Endothelial cell of umbilical vein (primary cell): ENCODE data around the gene UBXN1. TPM values are rescaled to one million over a fixed set of nuclear protein-coding genes. Genes with fewer than 3 reads are reported as not detected.

ENCODE experiments used
- BruUV-seq: library from RNA; stranded (reverse); fragments of 400-500 nt; replicated peaks from 2 replicates; lab custom pipeline; 2021; lab: Mats Ljungman, UMichigan
- CTCF ChIA-PET: fragments of 300-600, 350-600 bp; sonication (Branson Sonifier 250); formaldehyde crosslinking; loops from one replicate; lab custom pipeline; 2021; ENCODE audit warnings: antibody characterized with exemption, inconsistent platforms; lab: Charles Lee
- POLR2A ChIA-PET: fragments of 300-600, 350-600 bp; sonication (Branson Sonifier 250); formaldehyde crosslinking; loops from one replicate; lab custom pipeline; 2021; ENCODE audit warnings: antibody characterized with exemption, inconsistent platforms; lab: Charles Lee
- DNase-seq: peaks from one replicate; pipeline ENCODE4 v3.0.0-alpha.2; 2011; ENCODE audit warnings: low read depth, low spot score
- FAIRE-seq: peaks from 2 replicates; lab custom pipeline; 2011; peaks lifted over from hg19 to GRCh38; lab: Jason Lieb, UNC
- H2AFZ ChIP-seq: 2 replicates; pipeline ENCODE4 v1.6.0; 2012; ENCODE audit warnings: low read depth, low read length, control low read depth, inconsistent platforms
- H3K27ac ChIP-seq: 2 replicates; pipeline ENCODE4 v1.5.1; 2011; ENCODE audit warnings: low read depth, mild to moderate bottlenecking, control low read depth, low read length, moderate library complexity; ENCODE audit not compliant: insufficient read depth
- H3K27me3 ChIP-seq, 2 experiments: 2 replicates each; pipeline versions ENCODE4 v1.6.0 to v1.6.1; 2011; ENCODE audit warnings: low read length in 2 of 2, mixed read lengths in 1 of 2; ENCODE audit not compliant: control insufficient read depth in 2 of 2, insufficient read depth in 2 of 2
- H3K36me3 ChIP-seq, 2 experiments: 2 replicates in 1 of 2; 3 replicates in 1 of 2; pipeline ENCODE4 v1.5.1; 2011; ENCODE audit warnings: low read length in 2 of 2, mild to moderate bottlenecking in 1 of 2, moderate library complexity in 1 of 2; ENCODE audit not compliant: control insufficient read depth in 2 of 2, insufficient read depth in 2 of 2; ENCODE audit errors: extremely low read depth in 1 of 2
- H3K4me1 ChIP-seq: 3 replicates; pipeline ENCODE4 v1.5.1; 2011; ENCODE audit warnings: mild to moderate bottlenecking, low read length; ENCODE audit not compliant: control insufficient read depth, insufficient read depth; ENCODE audit errors: extremely low read depth
- H3K4me2 ChIP-seq: 2 replicates; pipeline ENCODE4 v1.6.1; 2011; ENCODE audit warnings: low read length, control low read depth, mixed read lengths; ENCODE audit not compliant: insufficient read depth
- H3K4me3 ChIP-seq, 3 experiments: fragments of 200-600 bp in 1 of 3; sonication (generic), shearing (Covaris generic) in 1 of 3; replicated peaks in 1 of 3; 2 replicates each; pipeline ENCODE4 v1.5.1; 2011 to 2016; ENCODE audit warnings: control low read depth in 3 of 3, low read length in 3 of 3, mild to moderate bottlenecking in 2 of 3, inconsistent platforms in 1 of 3, low read depth in 1 of 3, moderate library complexity in 1 of 3; ENCODE audit not compliant: insufficient read depth in 1 of 3
- H3K79me2 ChIP-seq: 2 replicates; pipeline ENCODE4 v1.6.0; 2012; ENCODE audit warnings: low read length, inconsistent platforms; ENCODE audit not compliant: control insufficient read depth, insufficient read depth
- H3K9ac ChIP-seq: replicated peaks from 2 replicates; pipeline ENCODE3; 2011; ENCODE audit warnings: low read length, control low read depth; ENCODE audit not compliant: insufficient read depth; ENCODE audit errors: extremely low read depth
- H3K9me1 ChIP-seq: replicated peaks from 3 replicates; pipeline ENCODE4 v1.6.0; 2011; ENCODE audit warnings: mild to moderate bottlenecking, low read length; ENCODE audit not compliant: control insufficient read depth, insufficient read depth; ENCODE audit errors: extremely low read depth
- H3K9me3 ChIP-seq: replicated peaks from 2 replicates; pipeline ENCODE4 v1.5.1; 2012; ENCODE audit warnings: low read length, inconsistent platforms; ENCODE audit not compliant: control insufficient read depth, insufficient read depth
- H4K20me1 ChIP-seq: replicated peaks from 2 replicates; pipeline ENCODE3; 2011; ENCODE audit warnings: mild to moderate bottlenecking, low read length; ENCODE audit not compliant: control insufficient read depth, insufficient read depth; ENCODE audit errors: extremely low read depth
- EZH2 ChIP-seq: IDR thresholded peaks from 2 replicates; pipeline ENCODE4 v1.6.1; 2012; ENCODE audit warnings: borderline replicate concordance, low read depth, mild to moderate bottlenecking, moderate library complexity, low read length, inconsistent platforms; ENCODE audit not compliant: severe bottlenecking
- FOS ChIP-seq: IDR thresholded peaks from 2 replicates; pipeline ENCODE4 v1.6.1; 2011; ENCODE audit warnings: mild to moderate bottlenecking, low read length, moderate library complexity, borderline replicate concordance; ENCODE audit not compliant: insufficient read depth
- GATA2 ChIP-seq: IDR thresholded peaks from 2 replicates; pipeline ENCODE4 v1.7.0; 2011; ENCODE audit warnings: low read depth, mild to moderate bottlenecking, moderate library complexity, mixed read lengths, low read length; ENCODE audit not compliant: insufficient read length, insufficient read depth
- JUN ChIP-seq: IDR thresholded peaks from 2 replicates; pipeline ENCODE4 v1.6.1; 2011; ENCODE audit warnings: borderline replicate concordance, low read depth; ENCODE audit not compliant: insufficient read length, insufficient read depth
- MYC ChIP-seq: IDR thresholded peaks from one replicate; pipeline ENCODE4 v1.6.1; 2011; ENCODE audit warnings: mild to moderate bottlenecking, low read depth, low read length
- POLR2A ChIP-seq: IDR thresholded peaks from 2 replicates; pipeline ENCODE4 v1.6.1; 2012; ENCODE audit warnings: low read depth, mild to moderate bottlenecking, control low read depth, low read length
- POLR2AphosphoS5 ChIP-seq: IDR thresholded peaks from 2 replicates; pipeline ENCODE4 v1.6.1; 2012; ENCODE audit warnings: low read depth, mild to moderate bottlenecking, control low read depth, low read length, moderate library complexity; ENCODE audit not compliant: insufficient read depth
- dilution Hi-C: fragments of 300-500 bp; cut with MboI; formaldehyde crosslinking; loops from one replicate; pipeline ENCODE4 v1.15.0; 2019; ENCODE audit warnings: low sequenced_read_pairs; ENCODE audit not compliant: extremely low pct_ligation_motif_present
- intact Hi-C: fragments of 100-400 bp; cut with micrococcal nuclease; formaldehyde crosslinking; loops from one replicate; pipeline ENCODE4 v1.10.0; 2022
- polyA plus RNA-seq, 4 experiments: library from polyadenylated mRNA; depleted of rRNA in 3 of 4; stranded (reverse) in 3 of 4; unstranded in 1 of 4; fragments of >200 nt; gene quantifications; 2 replicates each; pipeline versions ENCODE4 v1.2.1 to v1.2.3, GENCODE V29; 2011 to 2012; ENCODE audit warnings: missing spikeins in 1 of 4
- total RNA-seq: library from RNA; stranded (reverse); gene quantifications from 2 replicates; pipeline ENCODE4 v1.2.3, GENCODE V29; 2021
- TF ChIP-seq, protein P1 (sequence below), 2 donors: IDR thresholded peaks; 1 replicate in 1 of 2; 2 replicates in 1 of 2; pipeline ENCODE4 v1.5.1; 2011; ENCODE audit warnings: low read length in 2 of 2, mild to moderate bottlenecking in 2 of 2, moderate library complexity in 2 of 2, control low read depth in 1 of 2, inconsistent platforms in 1 of 2, low read depth in 1 of 2; ENCODE audit not compliant: insufficient read depth in 1 of 2; ENCODE audit errors: extremely low read depth in 1 of 2
- TF ChIP-seq, protein P2 (sequence below): IDR thresholded peaks from 2 replicates; pipeline ENCODE4 v1.6.1; 2011; ENCODE audit not compliant: insufficient read depth, insufficient read length

The UBXN1 gene
- total and polyA plus RNA-seq, 2 donors (not counting 3 experiments of a cell fraction or from before 2014, with no cell fraction given), result 113 to 114 TPM

- no peak for DNase-seq
- Histone ChIP-seq H3K27ac (peak overlapping the region; percentile 73), H3K27me3 (no peaks in the 10 kb centered on the region), H3K4me1 (peaks cover 25% of the 10 kb centered on the region), H3K36me3 (peaks cover 8 to 13% of the 10 kb centered on the region in 2 experiments), H4K20me1 (no peaks in the 10 kb centered on the region), H3K4me3 (peak overlapping the region; percentile 5 to 68 (median 58)), H3K79me2 (no peaks in the 10 kb centered on the region), H2AFZ (peak overlapping the region; percentile 50), H3K9me1 (no peaks in the 10 kb centered on the region), H3K4me2 (peak overlapping the region; percentile 85), H3K9ac (peak overlapping the region; percentile 78), H3K9me3 (no peaks in the 10 kb centered on the region)
- FAIRE-seq, result no peak
- dilution Hi-C loops (no loop called here), intact Hi-C loops (loop anchor here (1.0 to 5.0 kb wide), 3 partner anchors 19 to 56 kb away; partner anchors contain the start of genes C11orf98, CSKMT, HNRNPUL2 and INTS5)
- BruUV-seq, result no TSS peak
- POLR2A ChIA-PET, result interaction anchor here (1.0 to 2.8 kb wide), 4 partner anchors 19 to 147 kb away, joined by 5 to 8 read pairs (median 6); partner anchors contain the start of genes C11orf98, CSKMT and HNRNPUL2
- CTCF ChIA-PET, result interaction anchor here (1.0 to 1.7 kb wide), 6 partner anchors 19 to 172 kb away, joined by 3 to 7 read pairs (median 4); partner anchors contain the start of genes C11orf98, CSKMT, HNRNPUL2 and SLC3A2
- TF ChIP-seq MYC, result no peak
- no peak for TF ChIP-seq JUN
- no peak for TF ChIP-seq POLR2A
- no peak for TF ChIP-seq FOS
- no peak for TF ChIP-seq EZH2
Observed at GRCh38 chr11:62708793-62709192, 29.9 kb upstream of the UBXN1 start.

- no peaks in the 10 kb centered on the region for H3K9me3 ChIP-seq
- H2AFZ ChIP-seq, result no peak overlapping the region
- H3K9me1 ChIP-seq, result no peaks in the 10 kb centered on the region
- H3K27me3 ChIP-seq, result no peaks in the 10 kb centered on the region
- no peak for TF ChIP-seq POLR2A
- no peak for TF ChIP-seq EZH2
- no peak for TF ChIP-seq GATA2
- TF ChIP-seq JUN, result no peak
- TF ChIP-seq, protein P1, sequence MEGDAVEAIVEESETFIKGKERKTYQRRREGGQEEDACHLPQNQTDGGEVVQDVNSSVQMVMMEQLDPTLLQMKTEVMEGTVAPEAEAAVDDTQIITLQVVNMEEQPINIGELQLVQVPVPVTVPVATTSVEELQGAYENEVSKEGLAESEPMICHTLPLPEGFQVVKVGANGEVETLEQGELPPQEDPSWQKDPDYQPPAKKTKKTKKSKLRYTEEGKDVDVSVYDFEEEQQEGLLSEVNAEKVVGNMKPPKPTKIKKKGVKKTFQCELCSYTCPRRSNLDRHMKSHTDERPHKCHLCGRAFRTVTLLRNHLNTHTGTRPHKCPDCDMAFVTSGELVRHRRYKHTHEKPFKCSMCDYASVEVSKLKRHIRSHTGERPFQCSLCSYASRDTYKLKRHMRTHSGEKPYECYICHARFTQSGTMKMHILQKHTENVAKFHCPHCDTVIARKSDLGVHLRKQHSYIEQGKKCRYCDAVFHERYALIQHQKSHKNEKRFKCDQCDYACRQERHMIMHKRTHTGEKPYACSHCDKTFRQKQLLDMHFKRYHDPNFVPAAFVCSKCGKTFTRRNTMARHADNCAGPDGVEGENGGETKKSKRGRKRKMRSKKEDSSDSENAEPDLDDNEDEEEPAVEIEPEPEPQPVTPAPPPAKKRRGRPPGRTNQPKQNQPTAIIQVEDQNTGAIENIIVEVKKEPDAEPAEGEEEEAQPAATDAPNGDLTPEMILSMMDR (IDR thresholded peaks at IDR 0.05; ENCODE audit: extremely low read depth in 1 of 2, insufficient read depth in 1 of 2, low read depth in 1 of 2, low read length in 2 of 2), result no peak
- TF ChIP-seq FOS, result no peak
- TF ChIP-seq POLR2AphosphoS5, result no peak
- TF ChIP-seq MYC, result no peak
- TF ChIP-seq, protein P2, sequence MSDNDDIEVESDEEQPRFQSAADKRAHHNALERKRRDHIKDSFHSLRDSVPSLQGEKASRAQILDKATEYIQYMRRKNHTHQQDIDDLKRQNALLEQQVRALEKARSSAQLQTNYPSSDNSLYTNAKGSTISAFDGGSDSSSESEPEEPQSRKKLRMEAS, result no peak
- FAIRE-seq, result no peak
- intact Hi-C loops (loop anchor here (5.0 kb wide), 2 partner anchors 41 to 56 kb away; partner anchors contain the start of genes C11orf98, CSKMT and INTS5), dilution Hi-C loops (no loop called here)
- H3K4me1 ChIP-seq, result peaks cover 25% of the 10 kb centered on the region
- no peak overlapping the region for H3K27ac ChIP-seq
- peak overlapping the region; percentile 85 for H3K4me2 ChIP-seq
- CTCF ChIA-PET, result interaction anchor here (1.1 to 1.4 kb wide), 2 partner anchors 28 to 43 kb away, joined by 3 to 6 read pairs; partner anchors contain the start of genes C11orf98 and CSKMT
- POLR2A ChIA-PET, result interaction anchor here (1.4 to 2.8 kb wide), 2 partner anchors 19 to 43 kb away, joined by 5 to 8 read pairs; partner anchors contain the start of genes C11orf98, CSKMT and HNRNPUL2
- H3K36me3 ChIP-seq, result peaks cover 4 to 13% of the 10 kb centered on the region in 2 experiments
- no peaks in the 10 kb centered on the region for H3K79me2 ChIP-seq
- no peak overlapping the region for H3K9ac ChIP-seq
- no TSS peak for BruUV-seq
- H3K4me3 ChIP-seq, result no peak overlapping the region
- no peak for DNase-seq
- H4K20me1 ChIP-seq, result no peaks in the 10 kb centered on the region
Observed at GRCh38 chr11:62708392-62708791, 29.5 kb upstream of the UBXN1 start.
